ENCODE measurements around the gene TMEM132A.
A peak's percentile ranks its signal among the peaks of the same experiment; 100 is the strongest.

Gene TMEM132A

GRCh38 chr11:60985991-60986915 is 62.0 kb downstream of the TMEM132A start:
- DNase-seq (ENCODE audit: low read depth in 2 of 2), result peak; percentile 71 to 85
